Raji (cell line): ENCODE data around the gene TBC1D20.
A peak's percentile ranks its signal among the peaks of the same experiment; 100 is the strongest.

ENCODE experiments used
- POLR2A ChIP-seq: IDR thresholded peaks from 2 replicates; pipeline ENCODE4 v1.6.1; 2011; ENCODE audit warnings: low read depth, low read length, control low read depth; ENCODE audit not compliant: insufficient read depth

TBC1D20 gene

DNA sequence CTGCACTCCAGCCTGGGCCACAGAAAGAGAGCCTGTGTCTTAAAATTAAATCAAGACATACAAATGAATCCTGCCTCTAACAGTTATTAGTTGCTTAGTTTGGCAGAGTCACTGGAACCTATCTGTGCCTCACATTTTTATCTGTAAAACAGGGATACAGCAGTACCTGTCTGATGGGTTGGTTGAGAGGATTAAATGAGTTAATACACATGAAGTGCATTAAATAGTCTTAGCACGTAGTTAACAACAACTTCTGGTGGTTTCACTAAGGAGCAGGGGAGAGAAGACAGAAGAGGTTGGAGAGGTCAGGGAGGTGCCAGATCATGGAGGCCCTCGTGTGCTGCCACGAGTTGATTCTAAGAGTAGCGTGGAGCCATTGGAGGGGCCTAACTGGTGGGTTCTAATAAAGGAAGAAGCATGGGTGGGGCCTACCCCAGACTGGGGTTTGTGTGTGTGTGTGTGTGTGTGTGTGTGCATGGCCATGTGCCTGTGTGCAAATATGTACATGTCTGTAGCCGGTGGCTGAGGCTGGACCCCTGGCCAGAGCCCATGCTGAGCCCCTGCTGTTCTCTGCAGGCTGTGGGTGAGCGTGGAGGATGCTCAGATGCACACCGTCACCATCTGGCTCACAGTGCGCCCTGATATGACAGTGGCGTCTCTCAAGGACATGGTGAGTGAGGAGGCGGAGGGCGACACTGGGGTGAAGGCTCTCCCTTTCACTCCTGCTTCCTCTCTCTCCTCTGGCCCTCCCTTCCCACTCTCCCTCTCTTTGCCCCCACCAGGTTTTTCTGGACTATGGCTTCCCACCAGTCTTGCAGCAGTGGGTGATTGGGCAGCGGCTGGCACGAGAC, 45.2 kb downstream of the TBC1D20 start:
- no peak for TF ChIP-seq POLR2A

DNA sequence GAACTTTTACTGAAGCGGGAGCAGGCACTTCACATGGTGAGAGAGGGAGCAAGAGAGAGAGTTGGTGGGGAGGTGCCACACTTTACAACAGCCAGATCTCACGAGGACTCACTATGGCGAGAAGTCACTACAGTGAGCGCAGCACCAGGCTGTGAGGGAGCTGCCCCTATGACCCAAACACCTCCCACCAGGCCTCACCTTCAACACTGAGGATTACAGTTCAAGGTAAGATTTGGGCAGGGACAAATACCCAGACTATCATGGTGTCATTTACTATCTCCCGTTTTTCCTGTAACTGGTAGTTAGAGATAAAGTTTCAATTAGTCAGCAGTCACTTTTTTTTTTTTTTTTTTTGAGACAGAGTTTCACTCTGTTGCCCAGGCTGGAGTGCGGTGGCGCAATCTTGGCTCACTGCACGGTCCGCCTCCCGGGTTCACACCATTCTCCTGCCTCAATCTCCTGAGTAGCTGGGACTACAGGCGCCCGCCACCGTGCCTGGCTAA, 46.5 kb downstream of the TBC1D20 start:
- no peak for TF ChIP-seq POLR2A

DNA sequence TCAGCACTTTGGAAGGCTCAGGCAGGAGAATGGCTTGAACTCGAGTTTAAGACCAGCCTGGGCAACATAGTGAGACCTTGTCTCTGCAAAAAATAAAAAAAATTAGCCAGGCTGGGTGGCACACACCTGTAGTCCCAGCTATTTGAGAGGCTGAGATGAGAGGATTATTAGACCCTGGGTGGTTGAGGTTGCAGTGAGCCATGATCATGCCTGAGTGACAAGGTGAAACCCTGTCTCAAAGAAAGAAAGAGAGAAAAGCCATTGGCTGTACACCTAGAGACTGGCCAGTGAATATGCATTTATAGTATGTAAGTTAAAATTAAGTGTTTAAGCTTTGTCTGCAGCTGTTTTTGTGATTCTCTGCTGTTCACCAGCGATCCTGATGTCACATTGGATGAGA, 48.2 kb downstream of the TBC1D20 start:
- TF ChIP-seq POLR2A = no peak

DNA sequence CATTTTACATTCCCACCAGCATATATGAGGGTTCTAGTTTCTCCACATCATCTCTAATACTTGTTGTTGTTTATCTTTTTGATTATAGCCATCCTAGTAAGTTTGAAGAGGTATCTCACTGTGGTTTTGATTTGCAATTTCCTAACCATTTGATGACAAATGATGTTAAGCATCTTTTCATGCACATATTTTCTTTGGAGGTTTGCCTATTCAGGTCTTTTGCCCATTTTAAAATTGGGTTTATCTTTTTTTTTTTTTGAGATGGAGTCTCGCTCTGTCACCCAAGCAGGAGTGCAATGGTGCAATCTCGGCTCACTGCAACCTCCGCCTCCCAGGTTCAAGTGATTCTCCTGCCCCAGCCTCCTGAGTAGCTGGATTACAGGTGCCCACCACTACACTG, 50.3 kb downstream of the TBC1D20 start:
- TF ChIP-seq POLR2A = no peak

DNA sequence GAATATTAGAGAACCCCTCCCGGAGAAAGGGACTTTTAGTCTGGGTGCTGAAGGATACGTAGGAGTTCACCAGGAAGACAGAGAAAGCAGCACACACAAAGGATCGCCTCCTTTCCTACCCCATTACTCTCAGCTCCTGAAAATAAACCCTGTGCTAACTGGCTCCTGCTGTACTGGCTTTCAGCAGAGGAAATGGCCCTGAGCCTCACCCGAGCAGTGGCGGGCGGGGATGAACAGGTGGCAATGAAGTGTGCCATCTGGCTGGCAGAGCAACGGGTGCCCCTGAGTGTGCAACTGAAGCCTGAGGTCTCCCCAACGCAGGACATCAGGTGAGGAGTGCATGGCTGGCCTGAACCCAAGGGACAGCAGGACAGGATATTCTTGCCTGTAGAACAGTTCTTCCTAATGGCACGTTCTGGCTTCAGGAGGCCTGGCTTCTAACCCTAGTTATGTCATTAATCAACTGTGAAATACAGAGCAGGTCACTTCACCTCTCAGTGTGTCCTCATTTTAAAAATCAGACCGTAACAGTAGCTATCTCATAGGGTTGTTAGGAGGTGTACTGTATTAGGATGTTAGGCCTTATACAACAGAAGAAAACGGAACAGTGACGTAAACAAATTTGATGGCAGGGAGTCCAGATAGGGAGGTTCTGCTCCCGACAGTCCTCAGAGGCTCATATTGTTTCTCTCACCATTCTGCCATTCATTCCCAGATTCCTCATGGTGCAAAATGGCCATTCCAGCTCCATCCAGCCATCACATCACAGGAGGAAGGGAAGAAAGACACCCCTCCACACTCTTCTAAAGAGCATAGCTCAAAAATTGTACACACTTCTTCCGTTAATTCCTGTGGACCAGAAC, 52.4 kb downstream of the TBC1D20 start:
- TF ChIP-seq POLR2A = no peak

DNA sequence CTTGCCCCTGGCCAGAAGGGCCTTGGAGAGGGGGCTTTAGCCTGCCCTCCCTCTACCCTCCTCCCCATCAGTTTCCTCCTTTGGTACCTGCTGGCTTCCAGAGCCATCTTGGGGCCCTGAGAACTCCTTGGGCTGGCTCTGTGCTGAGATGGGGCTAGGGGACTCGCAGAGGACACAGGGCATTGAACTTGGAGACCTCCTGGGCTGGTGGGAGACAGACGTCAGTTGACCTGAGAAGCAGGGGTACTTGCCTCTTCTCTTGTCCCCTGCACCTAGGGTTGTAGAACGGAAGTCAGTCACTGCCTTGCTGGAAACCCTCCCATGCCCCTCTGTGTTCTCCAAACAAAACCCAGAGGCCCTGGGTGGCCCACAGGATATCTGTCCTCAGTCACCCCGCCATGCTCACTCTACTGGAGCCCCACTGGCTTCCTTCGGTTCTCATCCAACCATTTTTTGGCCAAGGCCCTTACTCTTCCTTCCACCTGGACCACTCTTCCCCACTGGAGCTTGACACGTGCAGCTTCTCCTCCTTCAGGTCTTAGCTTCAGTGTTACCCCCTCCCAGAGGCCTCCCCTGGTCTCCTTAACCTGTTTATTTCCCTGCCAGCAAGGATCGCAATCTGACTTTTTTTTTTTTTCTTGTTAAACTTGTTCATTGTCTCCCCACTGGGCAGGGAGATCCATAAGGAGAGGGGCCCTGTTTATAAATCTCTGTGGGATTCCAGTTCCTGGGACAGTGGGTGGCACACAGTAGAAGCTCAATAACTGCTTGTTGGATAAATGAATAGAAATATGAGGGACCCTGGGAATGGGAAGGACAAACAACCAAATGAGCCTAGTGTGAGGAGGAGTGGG, 53.3 kb downstream of the TBC1D20 start:
- 0 out of 2 replicates have a peak, but pooled peaks have one; percentile 18 for TF ChIP-seq POLR2A

DNA sequence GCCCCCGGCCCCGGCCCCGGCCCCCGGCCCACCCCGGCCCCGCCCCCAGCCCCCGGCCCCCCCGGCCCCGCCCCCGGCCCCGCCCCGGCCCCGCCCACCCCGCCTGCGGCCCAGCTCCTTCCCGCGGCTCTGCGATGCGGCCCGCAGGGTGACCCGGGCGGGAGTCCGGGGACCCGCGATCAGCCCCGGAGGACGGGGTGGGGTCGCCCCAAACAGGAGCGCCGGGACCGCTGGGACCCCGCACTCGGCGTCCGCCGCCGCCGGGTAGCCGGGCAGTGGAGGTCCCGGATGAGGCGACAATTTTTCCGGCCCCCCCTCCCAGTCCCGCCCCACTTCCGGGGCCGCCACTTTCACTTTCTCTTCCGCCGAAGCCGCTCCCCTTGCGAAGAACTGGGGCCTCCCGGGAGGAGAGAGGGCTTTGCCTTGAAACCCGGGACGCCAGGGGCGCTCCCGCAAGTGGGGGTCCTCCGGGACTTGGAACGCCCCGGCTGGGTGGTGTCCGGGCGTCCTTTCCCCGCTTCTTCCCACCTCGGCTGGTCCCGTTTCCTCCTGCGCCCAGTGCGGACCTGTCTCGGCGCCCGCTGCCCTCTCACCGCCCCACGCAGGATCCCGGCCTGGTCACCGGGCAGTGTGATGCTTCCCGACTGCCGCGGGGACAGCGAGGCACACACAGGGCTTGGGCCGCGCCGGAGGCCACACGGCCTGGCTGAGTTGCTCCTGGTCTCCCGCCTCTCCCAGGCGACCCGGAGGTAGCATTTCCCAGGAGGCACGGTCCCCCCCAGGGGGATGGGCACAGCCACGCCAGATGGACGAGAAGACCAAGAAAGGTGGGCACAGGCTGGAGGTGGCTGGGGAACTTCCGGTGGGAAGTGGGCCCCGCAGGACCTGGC, 54.1 kb downstream of the TBC1D20 start, which contains the start of gene RBCK1:
Gene RBCK1, plus strand, starts transcription at position 347 of the 890 bp plus-strand sequence. Its CDS starts 459 bp downstream, at position 806.
- peak; percentile 53 for TF ChIP-seq POLR2A

DNA sequence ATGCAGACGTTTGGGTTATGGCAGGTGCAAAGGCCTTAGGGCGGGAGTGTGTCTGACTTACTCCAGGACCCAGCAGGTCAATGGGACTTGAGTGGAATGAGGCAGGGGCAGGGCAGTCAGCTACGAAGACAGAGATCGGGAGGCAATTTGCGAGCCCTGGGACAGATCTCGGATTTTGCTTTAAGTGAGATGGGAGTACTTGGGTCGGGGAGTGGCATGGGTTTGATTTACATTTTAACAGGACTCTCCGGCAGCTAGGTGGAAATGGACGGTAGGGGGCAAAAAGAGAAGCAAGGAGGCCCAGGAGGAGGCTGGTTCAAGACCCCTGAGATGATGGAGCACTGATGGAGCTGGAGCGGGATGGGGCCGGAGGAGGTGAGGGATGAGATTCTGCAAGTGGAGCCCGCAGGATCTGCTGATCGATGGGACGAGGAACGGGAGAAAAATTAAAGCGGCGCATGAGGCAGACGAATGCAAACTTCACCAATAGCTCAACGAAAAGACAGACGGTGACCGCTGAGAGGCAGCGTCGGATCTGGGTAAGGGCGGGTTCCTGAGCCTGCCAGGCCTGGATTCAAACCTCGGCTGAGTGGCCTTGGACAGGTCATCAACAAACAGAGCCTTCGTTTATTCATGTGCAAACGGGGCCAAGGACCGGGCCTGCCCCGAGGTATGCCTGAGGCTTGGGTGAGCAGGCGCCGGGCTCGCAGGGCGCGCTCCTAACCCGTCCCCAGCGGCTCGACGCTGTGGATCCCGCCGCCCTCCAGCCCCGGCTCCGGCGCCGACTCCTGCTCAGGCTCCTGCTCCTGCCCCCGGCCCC, 55.0 kb downstream of the TBC1D20 start:
- peak; percentile 62 for TF ChIP-seq POLR2A

DNA sequence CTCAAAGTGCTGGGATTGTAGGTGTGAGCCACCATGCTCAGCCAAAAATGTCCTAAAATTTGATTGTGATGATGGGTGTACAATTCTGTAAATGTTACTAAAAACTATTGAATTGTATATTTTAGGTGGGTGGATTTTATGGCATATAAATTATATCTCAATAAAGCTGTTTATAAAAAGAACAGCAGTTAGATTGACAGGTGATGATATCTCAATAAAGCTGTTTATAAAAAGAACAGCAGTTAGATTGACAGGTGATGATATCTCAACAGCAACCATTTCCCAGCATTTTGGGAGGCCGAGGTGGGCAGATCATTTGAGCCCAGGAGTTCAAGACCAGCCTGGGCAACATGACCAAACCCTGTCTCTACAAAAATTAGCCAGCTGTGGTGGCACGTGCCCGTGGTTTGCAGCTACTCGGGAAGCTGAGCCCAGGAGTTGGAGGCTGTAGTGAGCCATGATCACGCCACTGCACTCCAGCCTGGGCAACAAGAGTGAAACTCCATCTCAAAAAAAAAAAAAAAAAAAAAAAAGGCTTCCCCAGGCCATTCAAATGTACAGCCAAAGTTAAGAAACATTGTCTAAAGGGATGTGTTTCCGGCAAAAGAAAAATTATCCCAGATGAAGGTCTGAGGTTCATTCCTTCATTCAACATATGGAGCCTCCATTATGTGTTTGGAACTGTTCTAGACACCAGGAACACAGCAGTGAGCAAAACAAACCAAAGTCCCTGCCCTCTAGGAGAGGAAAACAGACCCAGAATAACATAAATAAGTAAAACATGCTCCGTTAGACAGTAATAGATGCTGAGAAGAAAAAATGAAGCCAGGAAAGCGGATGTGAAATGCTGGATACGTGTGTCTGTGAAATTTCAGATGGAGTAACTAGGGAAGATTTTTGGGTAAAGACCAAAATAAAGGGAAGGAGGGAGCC, 55.9 kb downstream of the TBC1D20 start:
- TF ChIP-seq POLR2A = no peak

DNA sequence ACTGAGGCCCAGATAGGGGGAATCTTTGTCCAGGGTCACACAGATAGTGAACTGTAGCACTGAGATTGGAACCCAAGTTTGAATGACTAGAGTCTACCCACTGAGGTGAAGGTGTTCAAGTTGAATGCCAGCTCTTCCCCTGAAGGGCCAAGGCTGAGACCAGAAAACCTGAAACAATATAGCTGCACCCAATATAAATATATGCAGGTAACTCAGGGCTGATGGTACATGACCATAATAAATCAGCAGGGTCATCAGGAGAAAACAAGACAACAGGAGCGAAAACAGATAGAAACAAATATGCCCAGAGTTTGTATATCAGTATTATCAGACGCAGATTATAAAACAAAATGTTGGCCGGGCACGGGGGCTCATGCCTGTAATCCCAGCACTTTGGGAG, 58.2 kb downstream of the TBC1D20 start:
- TF ChIP-seq POLR2A = no peak

DNA sequence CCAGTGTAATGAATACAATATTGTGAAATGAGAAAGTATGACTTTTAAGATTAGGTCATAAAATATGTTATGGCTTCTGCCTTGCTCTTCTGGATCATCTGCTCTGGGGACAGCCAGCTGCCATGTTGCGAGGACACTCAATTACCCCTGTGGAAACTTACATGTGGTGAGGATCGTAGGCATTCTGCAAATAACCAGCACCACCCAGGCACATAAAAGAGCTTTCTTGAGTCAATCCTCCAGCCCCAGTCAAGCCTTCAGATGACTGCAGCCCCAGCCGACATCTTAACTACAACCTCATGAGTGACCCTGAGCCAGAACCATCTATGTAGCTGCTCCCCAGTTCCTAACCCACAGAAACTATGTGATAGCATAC, 58.8 kb downstream of the TBC1D20 start:
- TF ChIP-seq POLR2A = no peak
